Sigmoid colon (tissue), 7 donors: ENCODE measurements around the gene PRKG1. TPM values are rescaled to one million over a fixed set of nuclear protein-coding genes. Genes with fewer than 3 reads are reported as not detected.

Experiments used
- DNase-seq: peaks from one replicate; pipeline ENCODE4 v3.0.0-alpha.2; 2019
- H3K27ac ChIP-seq, 4 donors: fragments of 200-600 bp; sonication (generic); one replicate each; pipeline ENCODE4 v1.5.1; 2016 to 2019; ENCODE audit warnings: mild to moderate bottlenecking in 1 of 4
- H3K27me3 ChIP-seq, 3 donors: fragments of 200-600 bp; sonication (generic); one replicate each; pipeline ENCODE4 v1.5.1; 2019; ENCODE audit warnings: mild to moderate bottlenecking in 1 of 3
- H3K36me3 ChIP-seq, 4 donors: fragments of 200-600 bp; sonication (generic); one replicate each; pipeline ENCODE4 v1.5.1; 2016 to 2019
- H3K4me1 ChIP-seq, 4 donors: fragments of 200-600 bp; sonication (generic); one replicate each; pipeline ENCODE4 v1.5.1; 2017 to 2019
- H3K4me3 ChIP-seq, 4 donors: fragments of 200-600 bp; sonication (generic); one replicate each; pipeline ENCODE4 v1.5.1; 2017 to 2019; ENCODE audit warnings: mild to moderate bottlenecking in 2 of 4, moderate library complexity in 1 of 4
- H3K9me3 ChIP-seq, 4 donors: fragments of 200-600 bp in 3 of 4; sonication (generic) in 3 of 4; one replicate each; pipeline versions ENCODE4 v1.5.1 to v1.6.1; 2013 to 2019
- CTCF ChIP-seq, 4 experiments: fragments of 450-650 bp in 3 of 4; fragments of 200-600 bp in 1 of 4; IDR thresholded peaks; one replicate each; pipeline ENCODE4 v1.5.1; 2016 to 2019; ENCODE audit warnings: antibody characterized with exemption in 4 of 4, mild to moderate bottlenecking in 3 of 4, moderate library complexity in 2 of 4
- EP300 ChIP-seq, 4 donors: sonication (generic); formaldehyde crosslinking; IDR thresholded peaks; one replicate each; pipeline ENCODE4 v1.6.1; 2017; ENCODE audit warnings: antibody characterized with exemption in 4 of 4
- POLR2A ChIP-seq, 2 donors: fragments of 450-650 bp; IDR thresholded peaks; one replicate each; pipeline ENCODE4 v1.6.1; 2016; ENCODE audit warnings: antibody characterized with exemption in 2 of 2, mild to moderate bottlenecking in 2 of 2, moderate library complexity in 2 of 2
- POLR2AphosphoS5 ChIP-seq, 4 donors: sonication (generic); formaldehyde crosslinking; IDR thresholded peaks; one replicate each; pipeline ENCODE4 v1.6.1; 2017; ENCODE audit warnings: antibody characterized with exemption in 4 of 4
- WGBS, 2 donors: extraction: QIAGEN DNeasy Blood & Tissue Kit; methylation state at CpG; one replicate each; pipeline ENCODE4 v1.1.7; 2013; 5-methylcytosine and 5-hydroxymethylcytosine counted together
- intact Hi-C: fragments of 100-400 bp; cut with DNase I; formaldehyde crosslinking; loops from one replicate; pipeline ENCODE4 v1.15.1; 2023
- polyA plus RNA-seq, 3 donors: library from polyadenylated mRNA; stranded (reverse); fragments of 200-250 nt; gene quantifications; one replicate each; pipeline ENCODE4 v1.2.3, GENCODE V29; 2013
- total RNA-seq, 4 donors: library from RNA; depleted of rRNA; stranded (reverse); fragments of >200 nt; gene quantifications; one replicate each; pipeline ENCODE4 v1.1.0, GENCODE V29; 2016
- donor health status: healthy with polysubstance abuse.
- donor health status: Bipolar disorder and iron deficiency.
- donor health status: healthy.

PRKG1 gene
- total and polyA plus RNA-seq, 7 donors, result 3.7 to 92.9 (median 60.2) TPM

GRCh38 chr10:51666456-51666855 lies 592.2 kb downstream of the PRKG1 start:
- no peak overlapping the region for H3K4me3 ChIP-seq
- no peak overlapping the region for H3K27ac ChIP-seq
- no peaks in the 10 kb centered on the region for H3K36me3 ChIP-seq
- H3K9me3 ChIP-seq, result no peaks in the 10 kb centered on the region
- no peak for DNase-seq
- peaks cover 0 to 23% (median 20%) of the 10 kb centered on the region in 4 donors for H3K4me1 ChIP-seq
- TF ChIP-seq CTCF (IDR thresholded peaks at IDR 0.05) (no peak), POLR2AphosphoS5 (IDR thresholded peaks at IDR 0.05) (peak in 1 of 4 donors; percentile 39), EP300 (IDR thresholded peaks at IDR 0.05) (no peak)
- intact Hi-C loops, result no loop called here
- no peaks in the 10 kb centered on the region for H3K27me3 ChIP-seq

- 5 to 8% methylated on average over 1 of the region's 1 CpG for WGBS, 2 donors
- intact Hi-C loops, result no loop called here
- DNase-seq, result no peak
- H3K27me3 ChIP-seq, result no peaks in the 10 kb centered on the region
- H3K9me3 ChIP-seq, result no peaks in the 10 kb centered on the region
- H3K4me1 ChIP-seq, result peaks cover 0 to 25% (median 23%) of the 10 kb centered on the region in 4 donors
- H3K27ac ChIP-seq, result peak overlapping the region in 1 of 4 donors; percentile 25
- no peaks in the 10 kb centered on the region for H3K36me3 ChIP-seq
- no peak overlapping the region for H3K4me3 ChIP-seq
- no peak for TF ChIP-seq CTCF (IDR thresholded peaks at IDR 0.05)
- no peak for TF ChIP-seq POLR2A (IDR thresholded peaks at IDR 0.05)
- TF ChIP-seq POLR2AphosphoS5 (IDR thresholded peaks at IDR 0.05), result peak in 1 of 4 donors; percentile 22
Observed at GRCh38 chr10:51667678-51668335, 593.5 kb downstream of the PRKG1 start.

DNA sequence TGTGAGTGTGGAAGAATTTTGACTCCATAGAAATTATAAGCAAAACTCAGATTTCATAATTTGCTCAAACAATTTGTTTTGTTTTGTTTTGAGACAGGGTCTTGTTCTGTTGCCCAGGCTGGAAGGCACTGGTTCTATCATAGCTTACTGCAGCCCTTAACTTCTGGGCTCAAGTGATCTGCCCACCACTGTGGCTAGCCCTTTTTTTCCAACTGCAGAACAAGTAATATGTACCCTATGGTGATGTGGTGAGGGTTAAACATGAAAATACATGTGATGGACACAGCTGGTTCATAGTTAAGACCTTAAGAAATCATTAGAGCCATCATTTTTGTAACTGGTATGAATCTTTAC lies 594.0 kb downstream of the PRKG1 start:
- peak overlapping the region in 1 of 4 donors; percentile 25 for H3K27ac ChIP-seq
- peaks cover 0 to 30% (median 26%) of the 10 kb centered on the region in 4 donors for H3K4me1 ChIP-seq
- no peaks in the 10 kb centered on the region for H3K27me3 ChIP-seq
- H3K4me3 ChIP-seq, result no peak overlapping the region
- intact Hi-C loops, result no loop called here
- no peaks in the 10 kb centered on the region for H3K36me3 ChIP-seq
- no peak for DNase-seq
- TF ChIP-seq POLR2AphosphoS5 (IDR thresholded peaks at IDR 0.05) (no peak), EP300 (IDR thresholded peaks at IDR 0.05) (no peak), CTCF (IDR thresholded peaks at IDR 0.05) (no peak), POLR2A (IDR thresholded peaks at IDR 0.05) (no peak)
- H3K9me3 ChIP-seq, result no peaks in the 10 kb centered on the region

DNA sequence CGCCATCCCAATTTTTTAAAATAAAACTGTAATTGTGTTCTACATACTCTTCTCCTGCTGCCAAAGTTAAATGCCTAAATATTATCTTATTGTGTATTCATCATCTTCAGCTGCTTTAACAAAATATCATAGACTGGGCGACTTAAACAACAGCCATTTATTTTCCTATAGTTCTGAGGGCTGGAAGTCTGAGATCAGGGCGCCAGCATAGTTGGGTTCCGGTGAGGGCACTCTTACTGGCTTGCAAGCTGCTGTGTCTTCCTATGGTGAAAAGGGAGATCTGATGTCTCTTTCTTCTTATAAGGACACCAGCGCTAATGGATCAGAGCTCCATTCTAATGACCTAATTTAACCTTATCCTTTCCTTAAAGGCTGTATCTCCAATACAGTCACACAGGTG lies 594.8 kb downstream of the PRKG1 start:
- no peak overlapping the region for H3K27ac ChIP-seq
- no peaks in the 10 kb centered on the region for H3K9me3 ChIP-seq
- peaks cover 0 to 30% (median 26%) of the 10 kb centered on the region in 4 donors for H3K4me1 ChIP-seq
- 94 to 95% methylated on average over 5 of the region's 5 CpGs for WGBS, 2 donors
- intact Hi-C loops, result no loop called here
- TF ChIP-seq CTCF (IDR thresholded peaks at IDR 0.05) (no peak), POLR2A (IDR thresholded peaks at IDR 0.05) (no peak), EP300 (IDR thresholded peaks at IDR 0.05) (no peak), POLR2AphosphoS5 (IDR thresholded peaks at IDR 0.05) (no peak)
- no peaks in the 10 kb centered on the region for H3K36me3 ChIP-seq
- no peaks in the 10 kb centered on the region for H3K27me3 ChIP-seq
- no peak overlapping the region for H3K4me3 ChIP-seq
- DNase-seq, result no peak

DNA sequence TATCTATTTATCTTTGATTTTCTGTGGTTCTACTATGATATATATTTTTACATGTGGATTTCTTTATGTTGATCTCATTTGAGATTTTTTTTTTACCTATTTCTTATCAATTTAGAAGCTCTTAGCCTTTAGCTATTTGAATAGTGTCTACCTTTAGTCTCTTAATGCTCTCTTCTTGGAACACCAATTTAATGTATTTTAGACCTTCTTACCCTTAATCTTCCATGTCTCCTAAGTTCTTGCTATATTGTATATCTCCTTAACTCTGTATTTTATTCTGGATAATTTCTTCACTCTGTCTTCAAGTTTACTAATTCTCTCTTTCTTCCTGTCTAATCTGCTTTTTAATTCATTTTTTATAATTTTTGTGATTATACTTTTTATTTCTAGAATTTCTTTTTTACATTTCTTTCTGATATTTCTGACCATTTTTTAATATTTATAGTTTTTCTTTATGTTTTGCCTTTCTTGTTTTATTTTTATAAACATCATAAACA lies 597.8 kb downstream of the PRKG1 start:
- H3K27me3 ChIP-seq, result no peaks in the 10 kb centered on the region
- peaks cover 0 to 27% (median 21%) of the 10 kb centered on the region in 4 donors for H3K4me1 ChIP-seq
- no peak overlapping the region for H3K27ac ChIP-seq
- no peaks in the 10 kb centered on the region for H3K9me3 ChIP-seq
- no peak overlapping the region for H3K4me3 ChIP-seq
- intact Hi-C loops, result no loop called here
- no peak for TF ChIP-seq EP300 (IDR thresholded peaks at IDR 0.05)
- no peak for TF ChIP-seq POLR2A (IDR thresholded peaks at IDR 0.05)
- TF ChIP-seq POLR2AphosphoS5 (IDR thresholded peaks at IDR 0.05), result no peak
- no peak for TF ChIP-seq CTCF (IDR thresholded peaks at IDR 0.05)
- DNase-seq, result no peak
- no peaks in the 10 kb centered on the region for H3K36me3 ChIP-seq
